Motor neuron (in vitro differentiated cells): ENCODE measurements around the gene NAA16. TPM values are rescaled to one million over a fixed set of nuclear protein-coding genes. Genes with fewer than 3 reads are reported as not detected.
A peak's percentile ranks its signal among the peaks of the same experiment; 100 is the strongest.

Experiments
- ATAC-seq, 8 experiments: fragments of 200-7000 bp; cut with Tn5 transposase; replicated peaks in 6 of 8; 2 replicates each; pipeline ENCODE4 v1.8.0; 2021; ENCODE audit warnings: mild to moderate bottlenecking in 8 of 8, moderate library complexity in 8 of 8
- H3K27ac ChIP-seq, 2 donors: fragments of 250-450 bp; sonication (Bioruptor Pico); 2 replicates each; pipeline ENCODE4 v1.9.0; 2021; ENCODE audit warnings: antibody characterized with exemption in 2 of 2, mild to moderate bottlenecking in 2 of 2, moderate library complexity in 1 of 2
- H3K4me1 ChIP-seq, 2 donors: fragments of 250-450 bp; sonication (Bioruptor Pico); replicated peaks in 1 of 2; 2 replicates each; pipeline ENCODE4 v1.6.1; 2021; ENCODE audit warnings: antibody characterized with exemption in 2 of 2, mild to moderate bottlenecking in 2 of 2, moderate library complexity in 1 of 2
- H3K4me3 ChIP-seq, 5 donors: fragments of 250-450 bp; sonication (Bioruptor Pico); 2 replicates each; pipeline ENCODE4 v1.9.0; 2021; ENCODE audit warnings: antibody characterized with exemption in 5 of 5, mild to moderate bottlenecking in 5 of 5, moderate library complexity in 4 of 5
- WGBS, 10 experiments: fragments of 450-650 bp; shearing (Covaris generic); methylation state at CpG; one replicate each; pipeline ENCODE4 v1.0.0; 2022; 5-methylcytosine and 5-hydroxymethylcytosine counted together
- in situ Hi-C, 9 experiments: fragments of 400-800 bp; cut with MboI; loops; one replicate each; pipeline ENCODE4 v1.15.0; 2021; ENCODE audit warnings: low sequenced_read_pairs in 9 of 9, low pct_unique_long_range_greater_than_20kb in 2 of 9; ENCODE audit not compliant: unreplicated experiment in 9 of 9
- total RNA-seq, 8 experiments: library from RNA; unstranded; fragments of 300-600 nt; gene quantifications; 2 replicates each; pipeline versions ENCODE4 v1.2.3 to v1.2.4, GENCODE V29; 2022

The NAA16 gene
- total RNA-seq, 8 experiments from 2014 or later: 8.3 to 41.9 (median 20.2) TPM

DNA sequence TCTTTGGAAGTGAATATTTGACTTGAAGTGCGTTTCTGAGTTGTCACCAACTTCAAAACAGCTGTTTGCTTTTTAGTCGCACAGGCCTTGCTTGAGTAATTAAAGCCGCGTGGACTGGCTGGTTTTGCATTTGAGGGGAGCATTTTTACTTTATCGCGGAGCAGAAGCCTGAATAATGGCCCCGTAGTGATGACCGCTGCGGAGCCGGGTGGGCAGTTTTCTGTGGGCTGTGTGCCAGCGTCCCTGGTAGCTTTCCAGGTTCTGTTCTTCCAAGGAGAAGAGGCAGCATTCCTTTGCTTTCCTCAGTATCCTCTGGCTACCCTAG, 1.1 kb downstream of the NAA16 start:
- Histone ChIP-seq H3K27ac (no peak overlapping the region), H3K4me3 (peak overlapping the region; percentile 66 to 96 (median 77)), H3K4me1 (peaks cover 7 to 11% of the 10 kb centered on the region in 2 donors)
- in situ Hi-C loops: no loop called here
- 0 to 2% (median 0%) methylated on average over 1 to 10 of the region's 11 CpGs; no CpG with 5 or more reads in 1 of the 10 experiments for WGBS, 10 experiments
- ATAC-seq: peak in 4 of 8 experiments; percentile 1 to 9 (median 6)

DNA sequence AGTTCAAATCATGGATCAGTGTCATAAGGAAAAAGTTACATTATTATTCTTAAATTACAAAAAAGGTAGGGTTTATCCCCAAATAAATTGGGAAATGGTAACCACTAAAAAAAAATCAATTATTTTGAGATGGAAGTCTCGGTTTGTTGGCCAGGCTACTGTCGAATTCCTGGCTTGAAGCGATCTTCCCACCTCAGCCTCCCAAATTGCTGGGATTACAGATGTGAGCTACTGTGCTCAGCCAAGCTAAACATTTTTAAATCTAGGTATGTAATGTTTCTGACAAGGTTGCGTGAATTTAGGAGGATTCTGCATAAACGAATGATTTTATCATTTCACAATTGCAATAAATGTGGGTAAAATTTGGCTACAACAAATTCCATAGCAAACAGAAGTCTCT, 2.0 kb downstream of the NAA16 start:
- in situ Hi-C loops: no loop called here
- ATAC-seq: no peak
- H3K27ac ChIP-seq: no peak overlapping the region
- whole genome bisulfite sequencing, 10 experiments: 0 to 50% (median 18%) methylated on average over 1 to 5 of the region's 5 CpGs
- H3K4me3 ChIP-seq: peak overlapping the region; percentile 66 to 96 (median 77)
- H3K4me1 ChIP-seq: peaks cover 7 to 11% of the 10 kb centered on the region in 2 donors

GRCh38 chr13:41313659-41314197, 2.7 kb downstream of the NAA16 start:
- peaks cover 7 to 11% of the 10 kb centered on the region in 2 donors for H3K4me1 ChIP-seq
- in situ Hi-C loops: no loop called here
- peak overlapping the region in 4 of 5 donors; percentile 66 to 96 (median 77) for H3K4me3 ChIP-seq
- no peak overlapping the region for H3K27ac ChIP-seq
- ATAC-seq: no peak
- 17 to 80% (median 57%) methylated on average over 1 to 6 of the region's 6 CpGs; no CpG with 5 or more reads in 4 of the 10 experiments for WGBS, 10 experiments

- Histone ChIP-seq H3K4me1 (peaks cover 7 to 11% of the 10 kb centered on the region in 2 donors), H3K27ac (no peak overlapping the region), H3K4me3 (no peak overlapping the region)
- in situ Hi-C loops: no loop called here
- WGBS, 10 experiments: 50 to 100% (median 98%) methylated on average over 1 to 4 of the region's 5 CpGs; no CpG with 5 or more reads in 3 of the 10 experiments
- ATAC-seq: no peak
These were observed 4.5 kb downstream of the NAA16 start for GRCh38 chr13:41315443-41316047.

- ATAC-seq: no peak
- WGBS, 10 experiments: 83 to 100% (median 100%) methylated on average over 1 of the region's 1 CpG; no CpG with 5 or more reads in 2 of the 10 experiments
- no peak overlapping the region for H3K4me3 ChIP-seq
- in situ Hi-C loops: no loop called here
- no peak overlapping the region for H3K27ac ChIP-seq
- H3K4me1 ChIP-seq: peaks cover 7 to 11% of the 10 kb centered on the region in 2 donors
These were observed 6.2 kb downstream of the NAA16 start for GRCh38 chr13:41317243-41317642.

DNA sequence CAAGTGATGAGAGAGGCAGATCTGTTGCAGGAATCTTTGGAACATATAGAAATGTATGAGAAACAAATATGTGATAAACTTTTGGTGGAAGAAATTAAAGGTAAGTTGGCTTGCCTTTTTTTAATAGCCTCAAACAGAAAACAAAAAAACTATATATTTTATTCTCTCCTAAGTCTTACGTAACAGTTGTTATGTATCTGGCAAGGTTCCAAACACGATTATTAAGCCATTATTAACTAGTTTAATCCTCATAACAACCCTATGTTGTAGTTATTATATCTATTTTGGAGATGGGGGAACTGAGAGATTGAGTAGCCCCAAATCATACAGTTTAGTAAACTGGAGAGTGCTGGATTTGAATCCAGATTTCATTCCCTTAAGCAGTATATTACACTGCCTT, 14.7 kb downstream of the NAA16 start:
- Histone ChIP-seq H3K27ac (no peak overlapping the region), H3K4me3 (no peak overlapping the region), H3K4me1 (no peaks in the 10 kb centered on the region)
- 17 to 100% (median 84%) methylated on average over 1 to 2 of the region's 2 CpGs; no CpG with 5 or more reads in 1 of the 10 experiments for WGBS, 10 experiments
- no peak for ATAC-seq
- in situ Hi-C loops: no loop called here

GRCh38 chr13:41326661-41327060, 15.6 kb downstream of the NAA16 start:
- WGBS, 10 experiments: 86 to 100% (median 100%) methylated on average over 1 of the region's 1 CpG; no CpG with 5 or more reads in 1 of the 10 experiments
- Histone ChIP-seq H3K27ac (no peak overlapping the region), H3K4me3 (no peak overlapping the region), H3K4me1 (no peaks in the 10 kb centered on the region)
- in situ Hi-C loops: no loop called here
- no peak for ATAC-seq

DNA sequence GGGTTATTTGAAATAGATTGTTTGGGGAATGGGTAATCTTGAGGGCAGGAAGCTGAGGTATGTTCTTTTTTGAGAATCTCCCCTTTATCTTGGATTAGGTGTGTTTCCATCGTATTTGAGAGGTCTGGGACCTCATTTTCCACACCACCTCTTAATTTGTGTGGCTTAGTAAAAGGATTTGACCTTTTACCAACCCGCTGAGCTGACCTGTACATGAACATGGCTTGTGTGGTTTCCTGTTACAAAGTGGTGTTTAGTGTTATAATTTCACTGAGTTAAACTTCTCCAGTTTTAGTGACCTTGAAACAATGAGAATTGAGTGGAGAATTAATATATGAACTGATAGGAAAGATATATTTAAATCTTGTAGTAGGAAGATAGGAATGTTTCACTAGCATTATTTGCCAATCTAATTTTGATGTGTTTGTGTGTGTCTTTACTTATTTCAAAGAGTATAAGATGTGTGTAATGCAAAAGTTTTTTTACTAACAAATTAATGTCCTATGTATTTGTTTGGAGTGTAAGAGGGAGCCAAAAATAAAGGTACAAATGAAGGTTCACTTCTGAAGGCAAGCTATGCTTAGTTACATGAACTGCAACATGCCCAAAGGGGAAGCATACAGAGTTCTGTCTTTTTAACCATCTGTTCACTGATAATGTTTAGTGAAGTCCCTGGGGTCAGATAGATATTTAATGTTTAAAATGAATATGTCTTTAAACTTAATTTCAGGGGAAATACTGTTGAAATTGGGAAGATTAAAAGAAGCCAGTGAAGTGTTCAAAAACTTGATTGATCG, 17.1 kb downstream of the NAA16 start:
- in situ Hi-C loops: no loop called here
- no peak overlapping the region for H3K4me3 ChIP-seq
- no peak for ATAC-seq
- no peak overlapping the region for H3K27ac ChIP-seq
- WGBS, 10 experiments: 86 to 100% (median 100%) methylated on average over 1 to 3 of the region's 3 CpGs; no CpG with 5 or more reads in 1 of the 10 experiments
- H3K4me1 ChIP-seq: no peaks in the 10 kb centered on the region

- in situ Hi-C loops: no loop called here
- no peaks in the 10 kb centered on the region for H3K4me1 ChIP-seq
- ATAC-seq: no peak
- no peak overlapping the region for H3K4me3 ChIP-seq
- no peak overlapping the region for H3K27ac ChIP-seq
- 63 to 100% (median 100%) methylated on average over 1 of the region's 1 CpG; no CpG with 5 or more reads in 3 of the 10 experiments for WGBS, 10 experiments
These were observed 21.8 kb downstream of the NAA16 start for GRCh38 chr13:41332829-41333228.

DNA sequence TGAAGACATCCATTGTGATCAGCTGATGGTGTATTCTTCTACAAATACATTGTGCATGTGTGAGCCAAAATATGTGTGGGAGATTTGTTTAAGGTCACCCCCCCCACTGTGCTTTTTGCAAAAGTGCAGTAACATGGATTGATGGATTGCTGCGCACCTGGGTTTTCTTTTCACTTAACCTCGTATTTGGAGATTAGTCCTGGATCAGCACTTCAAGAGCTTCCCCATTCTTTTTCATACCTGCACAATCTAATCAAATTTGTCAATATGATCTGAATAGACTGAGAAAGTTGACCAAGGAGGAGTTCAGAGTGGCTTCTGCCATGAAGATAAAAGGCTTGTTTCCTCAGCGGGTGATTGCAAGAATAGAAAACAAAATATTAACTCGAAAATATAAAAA, 23.7 kb downstream of the NAA16 start:
- ATAC-seq: no peak
- Histone ChIP-seq H3K4me1 (no peaks in the 10 kb centered on the region), H3K27ac (no peak overlapping the region), H3K4me3 (no peak overlapping the region)
- WGBS, 10 experiments: 61 to 100% (median 87%) methylated on average over 1 to 4 of the region's 4 CpGs; no CpG with 5 or more reads in 1 of the 10 experiments
- in situ Hi-C loops: no loop called here

DNA sequence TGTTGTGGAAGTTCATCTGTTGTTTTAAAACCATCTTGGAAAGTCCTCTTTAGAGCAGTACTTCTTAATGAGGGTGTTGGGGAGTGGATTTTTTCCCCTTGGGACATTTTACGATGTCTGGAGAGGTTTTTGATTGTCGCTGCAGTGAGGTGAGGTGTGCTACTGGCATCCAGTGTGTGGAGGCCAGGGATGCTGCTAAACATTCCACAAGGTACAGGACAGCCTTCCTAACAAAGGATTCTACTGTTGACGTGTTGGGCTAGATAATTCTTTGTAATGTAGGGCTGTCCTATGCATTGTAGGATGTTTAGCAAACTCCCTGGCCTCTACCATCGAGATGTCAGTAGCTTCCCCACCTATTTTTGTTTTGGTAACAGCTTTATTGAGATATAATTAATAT, 33.3 kb downstream of the NAA16 start:
- in situ Hi-C loops: no loop called here
- 60 to 100% (median 100%) methylated on average over 1 to 4 of the region's 4 CpGs; no CpG with 5 or more reads in 1 of the 10 experiments for WGBS, 10 experiments
- no peak for ATAC-seq
- H3K4me3 ChIP-seq: no peak overlapping the region
- H3K4me1 ChIP-seq: no peaks in the 10 kb centered on the region
- H3K27ac ChIP-seq: no peak overlapping the region

DNA sequence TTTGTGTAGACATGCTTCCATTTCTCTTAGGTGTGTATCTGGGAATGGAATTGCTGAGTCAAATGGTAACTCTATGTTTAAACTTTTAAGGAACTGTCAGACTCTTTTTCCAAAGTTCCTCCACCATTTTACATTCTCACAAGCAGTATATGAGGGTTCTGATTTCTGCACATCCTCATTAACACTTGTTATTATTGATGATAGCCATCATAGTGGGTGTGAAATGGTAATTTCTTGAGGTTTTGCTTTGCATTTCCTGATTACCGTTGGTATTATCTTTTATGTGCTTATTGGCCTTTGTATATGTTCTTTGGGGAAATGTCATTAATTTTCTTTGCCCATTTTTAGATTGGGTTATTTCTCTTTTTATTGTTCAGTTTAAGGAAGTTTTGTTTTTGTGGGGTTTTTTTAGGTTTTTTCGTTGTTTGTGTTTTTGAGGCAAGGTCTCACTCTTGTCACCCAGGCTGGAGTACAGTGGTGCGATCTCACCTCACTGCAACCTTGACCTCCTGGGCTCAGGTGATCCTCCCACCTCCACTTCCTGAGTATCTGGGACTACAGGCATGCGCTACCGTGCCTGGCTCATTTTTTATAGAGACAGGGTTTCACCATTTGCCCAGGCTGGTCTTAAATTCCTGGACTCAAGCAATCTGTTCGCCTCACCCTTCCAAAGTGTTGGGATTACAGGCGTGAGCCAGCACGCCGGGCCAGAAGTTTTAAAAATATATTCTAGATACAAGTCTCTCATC, 34.3 kb downstream of the NAA16 start:
- in situ Hi-C loops: no loop called here
- 67 to 100% (median 92%) methylated on average over 1 to 9 of the region's 9 CpGs for whole genome bisulfite sequencing, 10 experiments

More for the DNA sequence above, 34.3 kb downstream of the NAA16 start:
- Histone ChIP-seq H3K4me3 (no peak overlapping the region), H3K27ac (no peak overlapping the region), H3K4me1 (no peaks in the 10 kb centered on the region)
- ATAC-seq: no peak
